OCI-LY7 (cell line): ENCODE results near the gene LRRC74B. TPM values are rescaled to one million over a fixed set of nuclear protein-coding genes. Genes with fewer than 3 reads are reported as not detected.

Experiments used
- BruUV-seq: library from RNA; stranded (reverse); fragments of 400-500 nt; replicated peaks from 2 replicates; lab custom pipeline; 2021; lab: Mats Ljungman, UMichigan
- CTCF ChIA-PET: fragments of 300-600 bp; sonication (Branson Sonifier 250); formaldehyde crosslinking; loops from one replicate; lab custom pipeline; 2022; ENCODE audit warnings: antibody characterized with exemption; ENCODE audit not compliant: unreplicated experiment; lab: Charles Lee
- POLR2A ChIA-PET: fragments of 300-600 bp; sonication (Branson Sonifier 250); formaldehyde crosslinking; loops from one replicate; lab custom pipeline; 2022; ENCODE audit warnings: antibody characterized with exemption; lab: Charles Lee
- DNase-seq: peaks from one replicate; pipeline ENCODE4 v3.0.0-alpha.2; 2015; ENCODE audit warnings: low spot score
- H2AFZ ChIP-seq: fragments of 200-600 bp; sonication (generic), shearing (Covaris generic); 2 replicates; pipeline ENCODE4 v1.6.1; 2014; ENCODE audit warnings: mild to moderate bottlenecking, antibody characterized with exemption, low read length, moderate library complexity
- H3K27ac ChIP-seq: fragments of 200-600 bp; sonication (generic); 2 replicates; pipeline ENCODE4 v1.5.1; 2014; ENCODE audit warnings: mixed run types, low read depth, mild to moderate bottlenecking, moderate library complexity, low read length, inconsistent platforms; ENCODE audit not compliant: poor library complexity, severe bottlenecking
- H3K36me3 ChIP-seq: fragments of 200-600 bp; sonication (generic); 2 replicates; pipeline ENCODE4 v1.6.1; 2014; ENCODE audit warnings: mild to moderate bottlenecking, antibody characterized with exemption, low read length, moderate library complexity, mixed read lengths; ENCODE audit not compliant: insufficient read depth
- H3K4me1 ChIP-seq: fragments of 200-600 bp; sonication (generic); 2 replicates; pipeline ENCODE4 v1.5.1; 2014; ENCODE audit warnings: mild to moderate bottlenecking, low read length; ENCODE audit not compliant: insufficient read depth, poor library complexity, severe bottlenecking
- H3K4me2 ChIP-seq: fragments of 200-600 bp; sonication (generic); 2 replicates; pipeline ENCODE4 v1.6.1; 2014; ENCODE audit warnings: mild to moderate bottlenecking, low read length
- H3K4me3 ChIP-seq: fragments of 200-600 bp; sonication (generic); 2 replicates; pipeline ENCODE4 v1.5.1; 2014; ENCODE audit warnings: mild to moderate bottlenecking, low read depth, low read length; ENCODE audit not compliant: poor library complexity, severe bottlenecking
- H3K79me2 ChIP-seq: fragments of 200-600 bp; sonication (generic); 2 replicates; pipeline ENCODE4 v1.6.1; 2016; ENCODE audit warnings: low read depth, mild to moderate bottlenecking, low read length, moderate library complexity, mixed read lengths; ENCODE audit not compliant: insufficient read depth
- H3K9me2 ChIP-seq: fragments of 200-600 bp; sonication (generic); 2 replicates; pipeline ENCODE4 v1.6.1; 2016; ENCODE audit warnings: mild to moderate bottlenecking, low read length, mixed read lengths; ENCODE audit not compliant: insufficient read depth
- H3K9me3 ChIP-seq: fragments of 200-600 bp; sonication (generic); 2 replicates; pipeline ENCODE4 v1.6.1; 2014; ENCODE audit warnings: mild to moderate bottlenecking, mixed run types, low read length, mixed read lengths
- H4K20me1 ChIP-seq: fragments of 200-600 bp; sonication (generic); 2 replicates; pipeline ENCODE4 v1.6.1; 2014; ENCODE audit warnings: mild to moderate bottlenecking, antibody characterized with exemption, low read length, moderate library complexity, mixed read lengths; ENCODE audit not compliant: insufficient read depth
- EZH2phosphoT487 ChIP-seq: fragments of 200-600 bp; sonication (generic); IDR thresholded peaks from 2 replicates; pipeline ENCODE4 v1.6.1; 2018; ENCODE audit warnings: low read depth, borderline replicate concordance, mild to moderate bottlenecking, mixed run types, antibody characterized with exemption, low read length, moderate library complexity, mixed read lengths
- intact Hi-C: fragments of 100-400 bp; cut with micrococcal nuclease; formaldehyde crosslinking; loops from one replicate; pipeline ENCODE4 v1.10.0; 2022; ENCODE audit not compliant: unreplicated experiment
- microRNA-seq: library from miRNA; unstranded; fragments of <30 nt; microRNA quantifications from one replicate; pipeline ENCODE4 v1.2.0, GENCODE V29; 2022; ENCODE audit warnings: borderline replicate concordance
- small RNA-seq: library from RNA; depleted of rRNA; stranded (forward); fragments of <200 nt; gene quantifications from one replicate; pipeline ENCODE3, GENCODE V24; 2014
- total RNA-seq, 2 experiments: library from RNA; depleted of rRNA in 1 of 2; stranded (reverse); fragments of >200 nt in 1 of 2; shearing (Covaris generic) in 1 of 2; gene quantifications; 2 replicates each; pipeline ENCODE4 v1.2.3, GENCODE V29; 2014 to 2022
- TF ChIP-seq, protein P1 (sequence below): fragments of 200-600 bp; sonication (generic); conservative IDR thresholded peaks from 2 replicates; pipeline ENCODE4 v1.5.1; 2014; ENCODE audit warnings: mild to moderate bottlenecking, antibody characterized with exemption, low read length, moderate library complexity, mixed read lengths

The LRRC74B gene
- total RNA-seq, 2 experiments from 2014 or later: not detected

DNA sequence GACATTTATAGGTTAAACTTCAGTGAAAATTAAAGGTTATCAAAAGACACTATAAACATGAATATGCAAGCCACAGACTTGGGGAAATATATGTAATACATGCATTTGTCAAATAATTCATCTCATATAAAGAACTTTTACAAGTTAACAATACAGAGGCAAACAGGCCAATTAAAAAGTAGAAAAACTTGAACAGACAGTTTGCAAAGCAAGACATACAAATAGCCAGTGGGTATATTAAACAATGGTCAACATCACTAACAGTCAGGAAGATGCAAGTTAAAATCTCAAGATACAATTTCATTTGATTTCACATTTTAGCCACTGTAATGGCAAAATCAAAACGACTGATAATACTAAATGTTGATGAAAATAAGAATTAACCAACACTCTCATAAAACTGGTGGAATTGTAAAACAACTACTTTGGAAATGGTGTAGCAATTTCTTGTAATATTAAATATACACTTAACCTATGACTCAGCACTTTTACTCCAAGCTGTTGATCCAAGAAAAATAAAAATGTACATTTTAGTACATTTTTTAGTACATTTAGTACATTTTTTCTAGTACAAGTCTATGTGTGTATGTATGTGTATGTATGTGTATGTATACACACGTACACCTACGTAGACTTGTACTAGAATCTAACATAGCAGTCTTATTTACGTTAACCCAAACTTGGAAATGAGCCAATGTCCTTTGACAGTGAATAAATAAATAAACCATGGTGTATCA is 62.8 kb downstream of the LRRC74B start:
- Histone ChIP-seq H3K4me3 (no peak overlapping the region), H2AFZ (no peak overlapping the region), H3K79me2 (no peaks in the 10 kb centered on the region), H3K36me3 (no peaks in the 10 kb centered on the region), H3K27ac (no peak overlapping the region), H3K9me3 (no peaks in the 10 kb centered on the region), H3K4me1 (no peaks in the 10 kb centered on the region), H3K9me2 (no peaks in the 10 kb centered on the region), H4K20me1 (no peaks in the 10 kb centered on the region), H3K4me2 (no peak overlapping the region)
- BruUV-seq: no TSS peak
- POLR2A ChIA-PET: no interaction called here
- no peak for TF ChIP-seq EZH2phosphoT487
- TF ChIP-seq, protein P1, sequence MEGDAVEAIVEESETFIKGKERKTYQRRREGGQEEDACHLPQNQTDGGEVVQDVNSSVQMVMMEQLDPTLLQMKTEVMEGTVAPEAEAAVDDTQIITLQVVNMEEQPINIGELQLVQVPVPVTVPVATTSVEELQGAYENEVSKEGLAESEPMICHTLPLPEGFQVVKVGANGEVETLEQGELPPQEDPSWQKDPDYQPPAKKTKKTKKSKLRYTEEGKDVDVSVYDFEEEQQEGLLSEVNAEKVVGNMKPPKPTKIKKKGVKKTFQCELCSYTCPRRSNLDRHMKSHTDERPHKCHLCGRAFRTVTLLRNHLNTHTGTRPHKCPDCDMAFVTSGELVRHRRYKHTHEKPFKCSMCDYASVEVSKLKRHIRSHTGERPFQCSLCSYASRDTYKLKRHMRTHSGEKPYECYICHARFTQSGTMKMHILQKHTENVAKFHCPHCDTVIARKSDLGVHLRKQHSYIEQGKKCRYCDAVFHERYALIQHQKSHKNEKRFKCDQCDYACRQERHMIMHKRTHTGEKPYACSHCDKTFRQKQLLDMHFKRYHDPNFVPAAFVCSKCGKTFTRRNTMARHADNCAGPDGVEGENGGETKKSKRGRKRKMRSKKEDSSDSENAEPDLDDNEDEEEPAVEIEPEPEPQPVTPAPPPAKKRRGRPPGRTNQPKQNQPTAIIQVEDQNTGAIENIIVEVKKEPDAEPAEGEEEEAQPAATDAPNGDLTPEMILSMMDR: no peak
- intact Hi-C loops: no loop called here
- no peak for DNase-seq
- CTCF ChIA-PET: no interaction called here

Small RNAs within 50 kb of the gene (microRNA-seq; reads per million reads assigned to microRNA genes)
- gene MIR649: not detected

Small RNAs within 50 kb of the gene (small RNA-seq; reads per million reads assigned to genes)
- gene MIR649: not detected

Other genes starting within 250 kb of the LRRC74B start
- gene PI4KA, start 187.1 kb upstream of the LRRC74B start, total RNA-seq (2014; rRNA removed; shearing (Covaris generic)): 43.9 and 46.9 TPM in 2 replicates
- 95.7 and 100 TPM in 2 replicates for gene PI4KA, start 187.1 kb upstream of the LRRC74B start, total RNA-seq (2022)
- 9.7 and 12.7 TPM in 2 replicates for gene SNAP29, start 186.9 kb upstream of the LRRC74B start, total RNA-seq (2014; rRNA removed; shearing (Covaris generic))
- gene SNAP29, start 186.9 kb upstream of the LRRC74B start, total RNA-seq (2022): 26.9 and 33.2 TPM in 2 replicates
- 47.5 and 57.7 TPM in 2 replicates for gene CRKL, start 128.5 kb upstream of the LRRC74B start, total RNA-seq (2014; rRNA removed; shearing (Covaris generic))
- 70.9 and 73.4 TPM in 2 replicates for gene CRKL, start 128.5 kb upstream of the LRRC74B start, total RNA-seq (2022)
- 0.47 TPM in 1 of 2 replicates, not detected in the other for gene AIFM3, start 78.7 kb upstream of the LRRC74B start, total RNA-seq (2014; rRNA removed; shearing (Covaris generic))
- gene AIFM3, start 78.7 kb upstream of the LRRC74B start, total RNA-seq (2022): not detected in 2 replicates
- 46.8 and 48.3 TPM in 2 replicates for gene LZTR1, start 63.6 kb upstream of the LRRC74B start, total RNA-seq (2014; rRNA removed; shearing (Covaris generic))
- 54.9 and 61.8 TPM in 2 replicates for gene LZTR1, start 63.6 kb upstream of the LRRC74B start, total RNA-seq (2022)
- 60.4 and 73.0 TPM in 2 replicates for gene THAP7, start 43.8 kb upstream of the LRRC74B start, total RNA-seq (2014; rRNA removed; shearing (Covaris generic))
- gene THAP7, start 43.8 kb upstream of the LRRC74B start, total RNA-seq (2022): 35.8 and 36.3 TPM in 2 replicates
- 0.06 TPM in 1 of 2 replicates, not detected in the other for gene P2RX6, start 30.8 kb upstream of the LRRC74B start, total RNA-seq (2014; rRNA removed; shearing (Covaris generic))
- gene P2RX6, start 30.8 kb upstream of the LRRC74B start, total RNA-seq (2022): 0.30 and 0.32 TPM in 2 replicates
- gene SLC7A4, start 13.4 kb upstream of the LRRC74B start, total RNA-seq (2014; rRNA removed; shearing (Covaris generic)): not detected in 2 replicates
- gene SLC7A4, start 13.4 kb upstream of the LRRC74B start, total RNA-seq (2022): not detected in 2 replicates